ENCODE results near the gene NAA11.

The NAA11 gene

GRCh38 chr4:79325864-79326328 is at the start of gene NAA11:
TSS of gene NAA11 (minus strand) at chr4:79326061. CDS start at chr4:79325877, 184 bp downstream.
- DNase-seq (ENCODE audit: low read depth), result no peak

GRCh38 chr4:79370026-79370425 is 44.2 kb upstream of the NAA11 start:
- no peak for DNase-seq (ENCODE audit: low read depth)

GRCh38 chr4:79367096-79367495 is 41.2 kb upstream of the NAA11 start:
- DNase-seq (ENCODE audit: low read depth), result no peak

GRCh38 chr4:79366422-79366821 is 40.6 kb upstream of the NAA11 start:
- no peak for DNase-seq (ENCODE audit: low read depth)

- no peak for DNase-seq (ENCODE audit: low read depth)
Observed at GRCh38 chr4:79364061-79364460, 38.2 kb upstream of the NAA11 start.

- no peak for DNase-seq (ENCODE audit: low read depth)
Observed at GRCh38 chr4:79362626-79363025, 36.8 kb upstream of the NAA11 start.

GRCh38 chr4:79360006-79360405 is 34.1 kb upstream of the NAA11 start:
- no peak for DNase-seq (ENCODE audit: low read depth)

- no peak for DNase-seq (ENCODE audit: low read depth)
Observed at GRCh38 chr4:79358438-79358837, 32.6 kb upstream of the NAA11 start.

GRCh38 chr4:79357365-79357764 is 31.5 kb upstream of the NAA11 start:
- DNase-seq (ENCODE audit: low read depth), result no peak

GRCh38 chr4:79353075-79353474 is 27.2 kb upstream of the NAA11 start:
- DNase-seq (ENCODE audit: low read depth), result no peak

- DNase-seq (ENCODE audit: low read depth), result no peak
Observed at GRCh38 chr4:79348405-79348804, 22.5 kb upstream of the NAA11 start.

GRCh38 chr4:79341893-79342653 is 16.2 kb upstream of the NAA11 start:
- no peak for DNase-seq (ENCODE audit: low read depth)

- DNase-seq (ENCODE audit: low read depth), result no peak
Observed at GRCh38 chr4:79340568-79340967, 14.7 kb upstream of the NAA11 start.

GRCh38 chr4:79338148-79338547 is 12.3 kb upstream of the NAA11 start:
- DNase-seq (ENCODE audit: low read depth), result no peak

GRCh38 chr4:79334783-79335182 is 8.9 kb upstream of the NAA11 start:
- no peak for DNase-seq (ENCODE audit: low read depth)

- no peak for DNase-seq (ENCODE audit: low read depth)
Observed at GRCh38 chr4:79334341-79334740, 8.5 kb upstream of the NAA11 start.

GRCh38 chr4:79331126-79331876 is 5.4 kb upstream of the NAA11 start:
- no peak for DNase-seq (ENCODE audit: low read depth)

- no peak for DNase-seq (ENCODE audit: low read depth)
Observed at GRCh38 chr4:79330720-79331119, 4.9 kb upstream of the NAA11 start.

- DNase-seq (ENCODE audit: low read depth), result no peak
Observed at GRCh38 chr4:79325436-79325835, 425 bp downstream of the NAA11 start.

- DNase-seq (ENCODE audit: low read depth), result no peak
Observed at GRCh38 chr4:79319975-79320374, 5.9 kb downstream of the NAA11 start.

- DNase-seq (ENCODE audit: low read depth), result no peak
Observed at GRCh38 chr4:79317711-79318110, 8.2 kb downstream of the NAA11 start.

GRCh38 chr4:79315891-79316290 is 10.0 kb downstream of the NAA11 start:
- DNase-seq (ENCODE audit: low read depth), result no peak

GRCh38 chr4:79311279-79311678 is 14.6 kb downstream of the NAA11 start:
- no peak for DNase-seq (ENCODE audit: low read depth)

Data from activated T-helper 1 cell treated with Interleukin-2 at 50 U/mL for 16 hours (primary cell).